HG02759 (cell line): ENCODE data around the gene DGCR2.
"Not testable (repeated sequence)": the region's sequence is repeated elsewhere in the genome, so short reads cannot be mapped to it uniquely, and the experiment has no call there.

Experiments
- ATAC-seq: cut with Tn5 transposase; IDR thresholded peaks from one replicate; pipeline ENCODE4 v1.9.1; 2021; ENCODE audit warnings: mild to moderate bottlenecking, moderate library complexity; ENCODE audit not compliant: unreplicated experiment

The DGCR2 gene

GRCh38 chr22:19086417-19086816 lies 35.8 kb downstream of the DGCR2 start:
- no peak for ATAC-seq

- ATAC-seq: peak; percentile 47
Observed at GRCh38 chr22:19085233-19085718, 36.9 kb downstream of the DGCR2 start.

- not testable (repeated sequence) for ATAC-seq
Observed at GRCh38 chr22:19084586-19084985, 37.6 kb downstream of the DGCR2 start.

GRCh38 chr22:19084126-19084525 lies 38.1 kb downstream of the DGCR2 start:
- ATAC-seq: not testable (repeated sequence)

- ATAC-seq: no peak
Observed at GRCh38 chr22:19082793-19083192, 39.4 kb downstream of the DGCR2 start.

GRCh38 chr22:19082101-19082500 lies 40.1 kb downstream of the DGCR2 start:
- ATAC-seq: no peak

- ATAC-seq: no peak
Observed at GRCh38 chr22:19081351-19081750, 40.9 kb downstream of the DGCR2 start.

GRCh38 chr22:19080853-19081252 lies 41.4 kb downstream of the DGCR2 start:
- ATAC-seq: no peak

- ATAC-seq: no peak
Observed at GRCh38 chr22:19079691-19080090, 42.5 kb downstream of the DGCR2 start.

- ATAC-seq: no peak
Observed at GRCh38 chr22:19075404-19075803, 46.8 kb downstream of the DGCR2 start.

GRCh38 chr22:19072853-19073252 lies 49.4 kb downstream of the DGCR2 start:
- not testable (repeated sequence) for ATAC-seq

GRCh38 chr22:19070397-19071169 lies 51.6 kb downstream of the DGCR2 start:
- no peak for ATAC-seq

GRCh38 chr22:19069451-19069850 lies 52.8 kb downstream of the DGCR2 start:
- no peak for ATAC-seq

- no peak for ATAC-seq
Observed at GRCh38 chr22:19068784-19069271, 53.4 kb downstream of the DGCR2 start.

- ATAC-seq: no peak
Observed at GRCh38 chr22:19067696-19068348, 54.4 kb downstream of the DGCR2 start.

- ATAC-seq: no peak
Observed at GRCh38 chr22:19066531-19067271, 55.5 kb downstream of the DGCR2 start.

GRCh38 chr22:19065929-19066328 lies 56.3 kb downstream of the DGCR2 start:
- ATAC-seq: no peak

GRCh38 chr22:19065298-19065859 lies 56.8 kb downstream of the DGCR2 start:
- no peak for ATAC-seq

- no peak for ATAC-seq
Observed at GRCh38 chr22:19064354-19065054, 57.7 kb downstream of the DGCR2 start.

- ATAC-seq: no peak
Observed at GRCh38 chr22:19063581-19064353, 58.4 kb downstream of the DGCR2 start.
